ENCODE results near the gene NCOR2.

The NCOR2 gene

GRCh38 chr12:124577986-124578385 lies 10.6 kb upstream of the NCOR2 start:
- DNase-seq = no peak

GRCh38 chr12:124577374-124577773 lies 10.0 kb upstream of the NCOR2 start:
- DNase-seq = no peak

- no peak for DNase-seq
These were observed 8.7 kb upstream of the NCOR2 start for GRCh38 chr12:124576061-124576650.

GRCh38 chr12:124573839-124574786 lies 6.7 kb upstream of the NCOR2 start:
- DNase-seq = no peak

GRCh38 chr12:124571556-124571955 lies 4.1 kb upstream of the NCOR2 start:
- no peak for DNase-seq

- no peak for DNase-seq
These were observed 3.4 kb upstream of the NCOR2 start for GRCh38 chr12:124570810-124571209.

GRCh38 chr12:124569375-124570148 lies 2.1 kb upstream of the NCOR2 start:
- no peak for DNase-seq

- DNase-seq = peak; percentile 56
These were observed 1.3 kb upstream of the NCOR2 start for GRCh38 chr12:124568431-124569374.

- DNase-seq = peak; percentile 98
These were observed 411 bp upstream of the NCOR2 start for GRCh38 chr12:124567673-124568373.

GRCh38 chr12:124566161-124566996 lies 1.0 kb downstream of the NCOR2 start:
- DNase-seq = peak; percentile 93

- DNase-seq = no peak
These were observed 1.7 kb downstream of the NCOR2 start for GRCh38 chr12:124565656-124566160.

GRCh38 chr12:124564971-124565491 lies 2.4 kb downstream of the NCOR2 start:
- no peak for DNase-seq

- DNase-seq = no peak
These were observed 3.0 kb downstream of the NCOR2 start for GRCh38 chr12:124564232-124564958.

- no peak for DNase-seq
These were observed 3.6 kb downstream of the NCOR2 start for GRCh38 chr12:124563809-124564208.

GRCh38 chr12:124563401-124563800 lies 4.0 kb downstream of the NCOR2 start:
- no peak for DNase-seq

GRCh38 chr12:124562796-124563181 lies 4.6 kb downstream of the NCOR2 start:
- no peak for DNase-seq

GRCh38 chr12:124562018-124562795 lies 5.2 kb downstream of the NCOR2 start:
- no peak for DNase-seq

GRCh38 chr12:124561231-124561630 lies 6.2 kb downstream of the NCOR2 start:
- DNase-seq = no peak
